Vagina (tissue), 2 donors: ENCODE measurements around the gene AKAP13. TPM values are rescaled to one million over a fixed set of nuclear protein-coding genes. Genes with fewer than 3 reads are reported as not detected.
A peak's percentile ranks its signal among the peaks of the same experiment; 100 is the strongest.

ENCODE experiments used
- DNase-seq, 2 donors: peaks; one replicate each; pipeline ENCODE4 v3.0.0-alpha.2; 2017; ENCODE audit errors: extremely low spot score in 2 of 2
- H3K27ac ChIP-seq: fragments of 200-600 bp; sonication (generic); one replicate; pipeline ENCODE4 v1.5.1; 2019
- H3K27me3 ChIP-seq: fragments of 200-600 bp; sonication (generic); one replicate; pipeline ENCODE4 v1.5.1; 2019
- H3K36me3 ChIP-seq, 2 donors: fragments of 200-600 bp; sonication (generic); one replicate each; pipeline ENCODE4 v1.5.1; 2017 to 2019
- H3K4me1 ChIP-seq: fragments of 200-600 bp; sonication (generic); one replicate; pipeline ENCODE4 v1.5.1; 2019
- H3K4me3 ChIP-seq, 2 donors: fragments of 200-600 bp; sonication (generic); 1 replicate in 1 of 2; 2 replicates in 1 of 2; pipeline ENCODE4 v1.5.1; 2016 to 2019
- H3K9me3 ChIP-seq: fragments of 200-600 bp; sonication (generic); one replicate; pipeline ENCODE4 v1.5.1; 2019
- POLR2A ChIP-seq, 2 donors: fragments of 450-650 bp; IDR thresholded peaks; one replicate each; pipeline ENCODE4 v1.6.1; 2017; ENCODE audit warnings: antibody characterized with exemption in 2 of 2, mild to moderate bottlenecking in 2 of 2, moderate library complexity in 2 of 2
- POLR2AphosphoS5 ChIP-seq, 2 donors: sonication (generic); formaldehyde crosslinking; IDR thresholded peaks; one replicate each; pipeline ENCODE4 v1.9.0; 2017; ENCODE audit warnings: antibody characterized with exemption in 2 of 2, mild to moderate bottlenecking in 2 of 2, low read depth in 1 of 2; ENCODE audit not compliant: insufficient read depth in 1 of 2
- intact Hi-C: fragments of 100-400 bp; cut with DNase I; formaldehyde crosslinking; loops from one replicate; pipeline ENCODE4 v1.15.1; 2023
- total RNA-seq: library from RNA; depleted of rRNA; stranded (reverse); fragments of >200 nt; gene quantifications from one replicate; pipeline ENCODE4 v1.2.3, GENCODE V29; 2016
- TF ChIP-seq, protein P1 (sequence below), 3 experiments: fragments of 450-650 bp in 2 of 3; fragments of 200-600 bp in 1 of 3; sonication (generic) in 1 of 3; IDR thresholded peaks; one replicate each; pipeline ENCODE4 v1.5.1; 2017 to 2019; ENCODE audit warnings: antibody characterized with exemption in 3 of 3, mild to moderate bottlenecking in 2 of 3, moderate library complexity in 2 of 3

The AKAP13 gene
- total RNA-seq, 1 donor from 2014 or later: 177 TPM

DNA sequence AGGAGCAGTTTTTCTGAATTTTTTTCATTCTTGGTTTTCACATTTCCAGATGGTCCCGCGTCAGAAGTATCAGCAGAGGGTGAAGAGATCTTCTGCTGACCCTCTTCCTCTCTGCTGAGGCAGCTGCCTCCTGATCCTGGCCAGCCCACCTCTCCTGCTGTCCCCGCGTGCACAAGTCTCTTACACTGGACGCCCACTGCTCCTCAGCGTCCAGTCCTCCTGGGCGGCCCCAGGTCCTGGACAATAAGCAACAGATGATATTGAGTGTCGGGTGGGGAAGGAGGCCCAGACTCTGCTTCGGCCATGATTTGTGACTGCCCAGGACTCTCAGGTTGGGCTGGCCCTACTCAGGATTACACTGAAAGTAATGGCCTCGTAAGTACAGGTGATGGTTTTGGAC is 364.2 kb downstream of the AKAP13 start:
- intact Hi-C loops: no loop called here
- H3K27ac ChIP-seq: no peak overlapping the region

DNA sequence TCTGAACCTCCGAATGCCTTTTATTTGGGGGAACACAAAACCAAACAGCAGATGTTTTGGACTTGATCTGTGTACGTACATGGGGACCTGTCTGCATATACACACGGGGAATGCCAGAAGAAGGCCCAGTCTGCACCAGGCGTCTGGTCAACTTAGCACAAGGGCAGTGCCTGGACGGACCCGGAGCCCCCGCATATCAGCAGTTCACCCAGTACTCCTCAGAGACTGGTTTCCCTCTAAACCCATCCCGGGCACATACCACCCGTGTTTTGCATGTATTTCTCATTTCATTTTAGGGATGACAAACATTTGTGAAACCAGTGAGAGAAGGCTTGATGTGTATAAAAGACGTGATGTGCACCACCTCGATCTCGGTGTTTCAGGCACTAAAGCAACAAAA is 364.6 kb downstream of the AKAP13 start:
- Histone ChIP-seq H3K9me3 (no peaks in the 10 kb centered on the region), H3K4me1 (peaks cover 28% of the 10 kb centered on the region), H3K4me3 (no peak overlapping the region), H3K27me3 (no peaks in the 10 kb centered on the region), H3K36me3 (peaks cover 0 to 70% of the 10 kb centered on the region in 2 donors), H3K27ac (no peak overlapping the region)
- intact Hi-C loops: no loop called here
- TF ChIP-seq POLR2AphosphoS5 (IDR thresholded peaks at IDR 0.05; ENCODE audit: insufficient read depth in 1 of 2, low read depth in 1 of 2): no peak
- TF ChIP-seq POLR2A (IDR thresholded peaks at IDR 0.05): no peak
- TF ChIP-seq, protein P1, sequence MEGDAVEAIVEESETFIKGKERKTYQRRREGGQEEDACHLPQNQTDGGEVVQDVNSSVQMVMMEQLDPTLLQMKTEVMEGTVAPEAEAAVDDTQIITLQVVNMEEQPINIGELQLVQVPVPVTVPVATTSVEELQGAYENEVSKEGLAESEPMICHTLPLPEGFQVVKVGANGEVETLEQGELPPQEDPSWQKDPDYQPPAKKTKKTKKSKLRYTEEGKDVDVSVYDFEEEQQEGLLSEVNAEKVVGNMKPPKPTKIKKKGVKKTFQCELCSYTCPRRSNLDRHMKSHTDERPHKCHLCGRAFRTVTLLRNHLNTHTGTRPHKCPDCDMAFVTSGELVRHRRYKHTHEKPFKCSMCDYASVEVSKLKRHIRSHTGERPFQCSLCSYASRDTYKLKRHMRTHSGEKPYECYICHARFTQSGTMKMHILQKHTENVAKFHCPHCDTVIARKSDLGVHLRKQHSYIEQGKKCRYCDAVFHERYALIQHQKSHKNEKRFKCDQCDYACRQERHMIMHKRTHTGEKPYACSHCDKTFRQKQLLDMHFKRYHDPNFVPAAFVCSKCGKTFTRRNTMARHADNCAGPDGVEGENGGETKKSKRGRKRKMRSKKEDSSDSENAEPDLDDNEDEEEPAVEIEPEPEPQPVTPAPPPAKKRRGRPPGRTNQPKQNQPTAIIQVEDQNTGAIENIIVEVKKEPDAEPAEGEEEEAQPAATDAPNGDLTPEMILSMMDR (IDR thresholded peaks at IDR 0.05): no peak
- peak in 1 of 2 donors; percentile 77 for DNase-seq

More for the DNA sequence above, 364.2 kb downstream of the AKAP13 start:
- H3K4me1 ChIP-seq: peaks cover 28% of the 10 kb centered on the region
- H3K27me3 ChIP-seq: no peaks in the 10 kb centered on the region
- H3K4me3 ChIP-seq: no peak overlapping the region
- DNase-seq: peak in 1 of 2 donors; percentile 58
- TF ChIP-seq, protein P1 (IDR thresholded peaks at IDR 0.05): no peak
- no peak for TF ChIP-seq POLR2AphosphoS5 (IDR thresholded peaks at IDR 0.05; ENCODE audit: insufficient read depth in 1 of 2, low read depth in 1 of 2)
- no peak for TF ChIP-seq POLR2A (IDR thresholded peaks at IDR 0.05)
- peaks cover 0 to 71% of the 10 kb centered on the region in 2 donors for H3K36me3 ChIP-seq
- H3K9me3 ChIP-seq: no peaks in the 10 kb centered on the region

DNA sequence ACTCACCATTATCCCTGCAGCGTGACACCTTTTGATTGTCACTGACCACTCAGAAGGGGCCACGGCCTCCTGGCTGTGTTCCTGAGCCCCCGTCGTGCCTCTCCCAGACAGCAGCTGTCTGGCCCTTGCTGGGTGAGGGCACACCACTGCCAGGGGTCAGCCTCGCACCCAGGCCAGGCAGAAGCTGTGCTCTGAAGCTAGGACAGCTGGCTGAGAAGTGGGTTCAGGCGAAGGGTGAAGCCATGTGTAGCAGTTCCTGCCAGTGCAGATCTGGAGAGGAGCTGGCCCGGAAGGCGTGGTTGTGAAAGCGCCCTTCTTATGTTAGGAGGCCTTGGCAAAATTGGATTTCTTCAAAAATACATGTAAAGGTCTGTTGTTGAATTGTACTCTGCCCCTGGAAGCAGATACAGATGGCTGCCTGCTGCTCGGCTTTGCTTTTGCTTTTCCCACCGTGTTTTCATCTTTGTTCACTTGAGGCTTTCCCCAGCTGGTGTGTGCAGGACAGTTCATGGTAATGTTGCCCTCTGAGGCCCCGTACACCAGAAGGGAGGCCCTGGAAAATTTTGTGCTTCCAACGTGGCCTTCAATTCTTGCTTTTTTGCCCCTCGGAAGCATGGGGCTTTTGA is 365.2 kb downstream of the AKAP13 start:
- H3K9me3 ChIP-seq: no peaks in the 10 kb centered on the region
- peaks cover 32% of the 10 kb centered on the region for H3K4me1 ChIP-seq
- no peak overlapping the region for H3K27ac ChIP-seq
- no peak for DNase-seq
- no peaks in the 10 kb centered on the region for H3K27me3 ChIP-seq
- TF ChIP-seq POLR2A (IDR thresholded peaks at IDR 0.05) (no peak), POLR2AphosphoS5 (IDR thresholded peaks at IDR 0.05; ENCODE audit: insufficient read depth in 1 of 2, low read depth in 1 of 2) (no peak)
- TF ChIP-seq, protein P1 (IDR thresholded peaks at IDR 0.05): no peak
- no peak overlapping the region for H3K4me3 ChIP-seq
- peaks cover 0 to 65% of the 10 kb centered on the region in 2 donors for H3K36me3 ChIP-seq
- intact Hi-C loops: no loop called here

DNA sequence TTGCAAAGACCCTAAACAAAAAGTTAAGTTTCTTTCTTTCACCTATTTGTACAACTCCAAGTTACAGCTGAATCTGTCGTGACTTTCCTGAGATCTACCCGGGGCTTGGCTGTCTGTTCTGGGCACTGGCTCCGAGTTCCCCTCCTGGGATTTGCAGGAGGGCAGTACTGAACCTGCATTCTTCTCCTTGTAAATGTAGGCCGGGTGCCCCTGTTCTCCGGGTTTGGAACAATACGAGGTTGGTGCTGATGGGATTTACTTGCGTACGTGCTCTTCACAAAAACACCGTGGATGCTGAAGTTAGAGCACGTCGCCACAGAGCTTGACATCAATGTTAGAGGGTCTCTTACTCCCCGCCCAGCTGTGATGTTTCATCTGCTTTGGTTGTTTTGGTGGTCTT is 366.2 kb downstream of the AKAP13 start:
- H3K36me3 ChIP-seq: peaks cover 0 to 56% of the 10 kb centered on the region in 2 donors
- intact Hi-C loops: no loop called here
- TF ChIP-seq POLR2A (IDR thresholded peaks at IDR 0.05): no peak
- TF ChIP-seq, protein P1 (IDR thresholded peaks at IDR 0.05): no peak
- no peak overlapping the region for H3K27ac ChIP-seq
- H3K4me1 ChIP-seq: peaks cover 37% of the 10 kb centered on the region
- H3K4me3 ChIP-seq: no peak overlapping the region
- DNase-seq: no peak
- no peaks in the 10 kb centered on the region for H3K9me3 ChIP-seq
- H3K27me3 ChIP-seq: no peaks in the 10 kb centered on the region

DNA sequence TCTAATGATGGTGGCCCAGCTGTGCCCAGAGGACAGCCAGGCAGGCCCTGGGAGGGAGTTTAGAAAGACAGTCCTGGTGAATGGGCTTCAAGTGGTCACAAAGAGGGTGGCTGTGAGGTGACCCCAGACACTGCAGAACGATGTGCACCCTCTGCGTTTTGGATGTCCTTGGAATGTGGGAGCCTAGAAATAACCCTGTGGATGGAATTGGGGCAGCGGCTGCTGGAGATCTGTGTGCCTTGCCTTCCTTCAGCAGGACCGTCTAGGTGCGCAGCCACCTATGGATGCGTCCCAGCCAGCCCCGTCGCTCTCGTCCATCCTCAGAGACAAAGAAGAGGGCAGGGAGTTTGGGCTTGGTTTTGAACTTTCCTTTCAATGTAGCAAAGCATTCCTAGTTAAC is 367.8 kb downstream of the AKAP13 start:
- no peak for DNase-seq
- Histone ChIP-seq H3K4me1 (peaks cover 30% of the 10 kb centered on the region), H3K27ac (no peak overlapping the region), H3K9me3 (no peaks in the 10 kb centered on the region), H3K27me3 (no peaks in the 10 kb centered on the region), H3K36me3 (peaks cover 0 to 45% of the 10 kb centered on the region in 2 donors), H3K4me3 (no peak overlapping the region)
- intact Hi-C loops: no loop called here
- TF ChIP-seq, protein P1 (IDR thresholded peaks at IDR 0.05): no peak
- TF ChIP-seq POLR2A (IDR thresholded peaks at IDR 0.05): no peak
- TF ChIP-seq POLR2AphosphoS5 (IDR thresholded peaks at IDR 0.05; ENCODE audit: insufficient read depth in 1 of 2, low read depth in 1 of 2): no peak
